GM18517 (cell line): ENCODE data around the gene ZNF438.
A peak's percentile ranks its signal among the peaks of the same experiment; 100 is the strongest.
"Not testable (repeated sequence)": the region's sequence is repeated elsewhere in the genome, so short reads cannot be mapped to it uniquely, and the experiment has no call there.

Source experiments
- ATAC-seq: cut with Tn5 transposase; IDR thresholded peaks from one replicate; pipeline ENCODE4 v1.9.1; 2021; ENCODE audit warnings: mild to moderate bottlenecking, moderate library complexity; ENCODE audit not compliant: unreplicated experiment

The ZNF438 gene, protein sequence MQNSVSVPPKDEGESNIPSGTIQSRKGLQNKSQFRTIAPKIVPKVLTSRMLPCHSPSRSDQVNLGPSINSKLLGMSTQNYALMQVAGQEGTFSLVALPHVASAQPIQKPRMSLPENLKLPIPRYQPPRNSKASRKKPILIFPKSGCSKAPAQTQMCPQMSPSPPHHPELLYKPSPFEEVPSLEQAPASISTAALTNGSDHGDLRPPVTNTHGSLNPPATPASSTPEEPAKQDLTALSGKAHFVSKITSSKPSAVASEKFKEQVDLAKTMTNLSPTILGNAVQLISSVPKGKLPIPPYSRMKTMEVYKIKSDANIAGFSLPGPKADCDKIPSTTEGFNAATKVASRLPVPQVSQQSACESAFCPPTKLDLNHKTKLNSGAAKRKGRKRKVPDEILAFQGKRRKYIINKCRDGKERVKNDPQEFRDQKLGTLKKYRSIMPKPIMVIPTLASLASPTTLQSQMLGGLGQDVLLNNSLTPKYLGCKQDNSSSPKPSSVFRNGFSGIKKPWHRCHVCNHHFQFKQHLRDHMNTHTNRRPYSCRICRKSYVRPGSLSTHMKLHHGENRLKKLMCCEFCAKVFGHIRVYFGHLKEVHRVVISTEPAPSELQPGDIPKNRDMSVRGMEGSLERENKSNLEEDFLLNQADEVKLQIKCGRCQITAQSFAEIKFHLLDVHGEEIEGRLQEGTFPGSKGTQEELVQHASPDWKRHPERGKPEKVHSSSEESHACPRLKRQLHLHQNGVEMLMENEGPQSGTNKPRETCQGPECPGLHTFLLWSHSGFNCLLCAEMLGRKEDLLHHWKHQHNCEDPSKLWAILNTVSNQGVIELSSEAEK

GRCh38 chr10:31031558-31032257 is at the start of gene ZNF438:
Gene ZNF438 (minus strand): TSS chr10:31031865. CDS start chr10:30877034, 154,831 bp downstream.
- peak; percentile 82 for ATAC-seq

- ATAC-seq = no peak
These were observed 44.9 kb upstream of the ZNF438 start for GRCh38 chr10:31076610-31076988.

DNA sequence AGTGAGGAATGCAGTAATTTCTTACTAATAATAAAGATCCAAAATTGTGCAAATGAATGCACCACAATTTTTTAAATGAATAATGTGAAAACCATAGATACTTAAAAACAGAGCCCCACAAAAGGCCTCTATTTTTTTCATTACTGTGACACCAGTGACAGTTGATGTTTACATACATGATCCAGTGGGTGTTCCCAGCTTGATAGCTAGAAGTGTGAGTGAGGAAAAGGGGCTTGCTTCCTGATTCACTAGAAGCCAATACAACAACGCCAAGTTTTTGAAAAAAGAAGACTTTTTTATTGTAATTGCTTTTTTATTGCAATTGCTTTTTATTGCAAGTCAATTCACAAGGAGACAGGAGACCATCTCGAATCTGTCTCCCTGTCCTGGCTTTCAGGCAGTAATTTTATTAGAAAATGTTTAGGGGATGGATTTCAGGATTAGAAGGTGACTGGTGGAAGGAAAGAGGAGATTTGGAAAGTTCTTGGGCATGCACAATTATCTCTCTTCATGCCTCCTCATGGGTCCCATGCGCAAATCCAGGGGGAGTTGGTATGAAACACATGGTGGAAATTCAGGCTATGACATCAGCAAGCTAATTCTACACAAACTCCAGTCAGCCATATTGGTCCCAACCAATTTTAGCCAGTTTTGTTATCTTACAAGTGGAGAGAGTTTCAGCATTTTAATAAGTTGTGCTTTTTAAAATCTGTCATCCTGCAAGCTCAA is 44.4 kb upstream of the ZNF438 start:
- no peak for ATAC-seq

DNA sequence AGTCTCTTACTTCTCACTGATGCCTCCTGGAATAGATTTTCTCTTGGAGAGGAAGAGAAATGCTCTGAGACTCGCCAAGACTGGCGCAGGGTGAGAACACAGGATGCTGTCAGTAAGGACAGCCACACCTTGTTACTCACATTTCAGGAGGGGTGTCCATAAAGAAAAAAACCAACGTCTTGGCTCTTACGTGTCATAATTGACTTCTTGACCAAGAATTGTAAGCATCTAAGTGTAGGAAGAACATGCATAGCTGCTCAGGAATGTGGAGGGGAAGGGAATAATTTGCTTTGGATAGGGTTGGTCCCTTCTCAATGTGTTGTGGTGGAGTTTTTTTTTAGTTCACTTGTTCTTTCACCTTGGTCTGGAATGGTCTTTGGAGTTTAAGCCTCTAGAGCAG is 43.8 kb upstream of the ZNF438 start:
- no peak for ATAC-seq

DNA sequence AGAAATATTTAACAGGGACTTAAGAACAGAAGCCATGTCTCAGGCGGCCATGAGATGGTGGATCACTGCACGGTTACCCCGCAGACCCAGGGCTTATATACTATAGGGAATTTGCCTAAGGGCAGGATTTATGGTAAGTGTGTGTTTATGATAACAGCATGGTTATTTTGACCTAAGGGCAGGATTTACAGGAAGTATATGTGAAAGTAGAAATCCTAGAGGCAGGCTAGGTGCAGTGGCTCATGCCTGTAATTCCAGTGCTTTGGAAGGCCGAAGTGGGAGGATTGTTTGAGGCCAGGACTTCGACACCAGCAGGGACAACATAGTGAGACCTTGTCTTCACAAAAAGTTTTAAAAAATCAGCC is 43.0 kb upstream of the ZNF438 start:
- no peak for ATAC-seq

DNA sequence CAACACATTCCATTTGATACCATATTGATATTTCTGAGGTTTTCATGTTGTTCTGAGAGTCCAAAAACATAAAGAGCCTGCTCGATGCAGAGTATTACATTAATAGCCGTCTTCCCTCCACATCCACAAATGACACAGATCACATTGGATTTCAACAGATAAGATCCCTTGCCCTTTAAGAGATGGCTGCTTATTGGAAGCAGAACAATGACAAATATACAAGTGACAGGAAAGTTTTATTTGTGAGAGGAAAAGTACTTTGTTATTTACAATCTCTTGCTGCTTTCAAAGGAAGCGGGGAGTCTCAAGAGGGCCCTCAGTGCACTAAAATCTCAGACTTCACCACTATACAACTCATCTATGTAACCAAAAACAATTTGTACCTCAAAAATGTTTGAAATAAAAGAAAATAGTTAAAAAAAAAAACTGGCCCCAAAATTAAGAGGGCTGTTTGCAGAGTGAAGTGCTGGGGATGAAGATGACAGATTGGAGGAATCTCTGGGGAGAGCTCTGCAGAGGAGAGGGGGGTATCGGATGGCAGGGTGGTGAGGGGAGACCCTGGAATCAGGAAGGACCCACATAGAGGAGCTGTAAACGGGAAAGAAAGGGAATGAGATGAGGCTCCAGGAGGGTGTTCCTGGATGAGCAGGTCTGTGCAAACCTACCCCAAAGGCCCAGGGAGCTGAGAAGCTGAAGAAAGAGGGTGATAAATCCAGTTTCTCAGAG is 42.5 kb upstream of the ZNF438 start:
- ATAC-seq = no peak

DNA sequence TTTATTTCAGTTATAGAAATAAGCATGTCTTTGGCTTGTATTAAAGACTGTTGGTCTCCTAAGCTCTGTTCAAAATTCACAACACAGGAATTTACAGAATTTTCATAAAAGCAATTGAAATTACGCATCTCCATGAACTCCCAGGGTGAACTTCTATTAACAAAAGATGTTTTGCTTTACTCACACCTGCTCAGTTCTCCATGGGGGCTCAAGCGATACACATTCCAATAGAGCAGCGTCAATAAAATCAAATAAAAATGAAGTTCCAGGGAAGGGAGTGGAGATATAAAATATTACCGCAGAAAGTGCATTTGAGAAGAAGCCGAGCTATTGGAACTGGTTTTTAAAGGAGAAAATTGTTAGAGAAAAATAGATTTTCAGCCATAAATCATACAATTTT is 41.5 kb upstream of the ZNF438 start:
- no peak for ATAC-seq

GRCh38 chr10:31072451-31072850 is 40.8 kb upstream of the ZNF438 start:
- ATAC-seq = no peak

- no peak for ATAC-seq
These were observed 39.8 kb upstream of the ZNF438 start for GRCh38 chr10:31071232-31072005.

- ATAC-seq = no peak
These were observed 39.0 kb upstream of the ZNF438 start for GRCh38 chr10:31070691-31071090.

DNA sequence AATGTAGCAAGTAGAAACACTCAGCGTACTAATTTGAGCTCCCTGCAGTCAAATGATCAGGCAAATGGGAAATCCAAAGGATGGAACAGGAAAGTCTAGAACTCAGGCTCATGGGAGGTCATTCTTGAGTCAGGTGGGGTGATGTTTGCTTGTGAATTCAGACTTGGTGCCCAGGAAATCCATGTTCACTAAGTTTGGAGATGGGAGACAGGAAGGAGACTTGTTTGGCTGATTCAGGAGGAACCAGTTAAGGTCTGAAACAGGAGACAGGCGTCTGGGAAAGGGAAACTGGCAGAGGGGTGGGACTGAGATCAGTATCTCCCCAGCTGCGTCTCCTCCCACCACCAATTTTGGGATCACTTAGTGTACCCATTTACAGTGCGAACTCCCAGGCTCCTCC is 38.4 kb upstream of the ZNF438 start:
- no peak for ATAC-seq

DNA sequence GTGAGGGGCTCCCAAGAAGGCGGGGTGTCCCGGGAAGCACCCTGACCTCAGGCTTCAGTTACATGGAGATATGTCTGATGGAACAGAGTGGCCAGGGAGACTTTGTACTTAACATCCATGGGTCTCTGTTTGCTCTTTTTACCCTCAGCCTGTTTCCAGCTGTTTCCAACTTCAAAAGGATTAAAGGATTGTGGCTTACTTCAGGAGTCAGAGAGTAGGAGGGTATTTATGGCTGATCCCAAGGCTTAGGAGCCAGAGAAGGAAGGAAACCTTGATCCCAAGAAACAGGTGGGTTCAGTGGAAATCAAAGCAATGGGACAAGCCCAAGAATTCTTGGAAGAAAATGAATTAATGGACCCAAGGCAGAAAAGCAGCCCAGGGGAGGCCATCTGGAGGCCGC is 37.7 kb upstream of the ZNF438 start:
- no peak for ATAC-seq

GRCh38 chr10:31064348-31064747 is 32.7 kb upstream of the ZNF438 start:
- no peak for ATAC-seq

DNA sequence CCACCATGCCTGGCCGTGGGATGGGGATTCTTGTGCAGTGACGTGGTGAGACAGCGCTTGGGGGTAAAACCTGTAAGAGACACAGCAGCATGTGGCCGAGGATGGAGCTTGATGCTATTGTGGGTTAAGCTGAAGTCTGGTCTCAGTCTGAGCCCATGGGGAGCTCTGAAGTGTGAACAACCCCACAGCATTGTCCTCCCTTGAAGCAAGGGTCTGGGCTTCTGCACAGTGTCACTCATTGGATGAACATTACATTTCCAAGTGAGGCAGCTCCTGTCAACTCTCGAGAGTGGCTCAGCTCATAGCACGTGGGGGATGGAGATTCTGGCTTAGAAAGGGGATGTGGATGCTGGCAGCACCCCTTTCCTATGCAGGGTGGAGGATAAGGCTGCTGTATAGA is 32.2 kb upstream of the ZNF438 start:
- ATAC-seq = no peak

DNA sequence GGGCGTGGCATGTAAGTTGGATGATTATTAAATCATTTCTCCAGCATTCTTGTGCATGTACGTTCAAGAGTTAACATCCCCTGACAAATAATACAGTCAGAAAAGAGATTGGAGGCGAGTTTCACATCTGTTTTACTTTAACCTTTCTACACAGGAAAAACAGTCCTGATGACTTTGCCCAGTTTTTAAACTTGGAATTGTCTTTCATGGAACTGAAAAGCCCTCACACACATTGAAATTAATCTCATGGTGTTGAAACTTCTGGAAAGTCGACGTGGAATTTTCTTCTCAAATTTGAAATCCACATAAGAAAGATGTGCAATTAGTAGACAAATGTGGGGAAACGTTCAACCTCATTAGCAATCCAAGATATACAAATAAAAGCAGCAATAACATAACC is 31.2 kb upstream of the ZNF438 start:
- no peak for ATAC-seq

DNA sequence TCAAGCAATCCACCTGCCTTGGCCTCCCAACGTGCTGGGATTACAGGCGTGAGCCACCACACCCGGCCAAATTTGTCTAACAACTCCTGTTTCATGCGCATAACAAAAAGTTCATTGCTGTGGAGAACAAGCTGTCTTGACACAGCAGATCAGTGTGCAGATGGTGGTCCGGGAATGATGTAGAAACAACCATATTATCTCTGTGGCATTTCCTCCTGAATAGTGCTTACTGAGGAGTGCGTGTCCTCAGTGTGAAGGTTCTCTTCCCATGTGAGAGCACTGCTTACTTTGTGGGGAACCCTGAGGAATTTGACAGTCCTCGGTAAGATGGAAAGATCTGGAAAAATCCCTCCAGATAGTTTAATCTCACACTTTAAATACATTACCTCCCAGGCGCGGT is 30.3 kb upstream of the ZNF438 start:
- ATAC-seq = no peak

GRCh38 chr10:31058795-31059703 is 27.4 kb upstream of the ZNF438 start:
- ATAC-seq = no peak

DNA sequence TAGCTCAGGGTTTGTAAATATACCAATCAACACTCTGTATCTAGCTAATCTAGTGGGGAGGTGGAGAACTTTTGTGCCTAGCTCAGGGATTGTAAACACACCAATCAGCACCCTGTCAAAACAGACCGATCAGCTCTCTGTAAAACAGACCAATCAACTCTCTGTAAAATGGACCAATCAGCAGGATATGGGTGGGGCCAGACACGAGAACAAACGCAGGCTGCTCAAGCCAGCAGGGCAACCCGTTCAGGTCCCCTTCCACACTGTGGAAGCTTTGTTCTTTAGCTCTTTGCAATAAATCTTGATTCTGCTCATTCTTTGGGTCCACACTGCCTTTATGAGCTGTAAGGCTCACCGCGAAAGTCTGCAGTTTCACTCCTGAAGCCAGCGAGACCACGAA is 25.0 kb upstream of the ZNF438 start:
- ATAC-seq = not testable (repeated sequence)
